NCI-H510A (cell line): ENCODE results near the gene TMEM121.

ENCODE experiments used
- DNase-seq: peaks from one replicate; lab custom pipeline; 2025; lab: John Stamatoyannopoulos, UW

Gene TMEM121

DNA sequence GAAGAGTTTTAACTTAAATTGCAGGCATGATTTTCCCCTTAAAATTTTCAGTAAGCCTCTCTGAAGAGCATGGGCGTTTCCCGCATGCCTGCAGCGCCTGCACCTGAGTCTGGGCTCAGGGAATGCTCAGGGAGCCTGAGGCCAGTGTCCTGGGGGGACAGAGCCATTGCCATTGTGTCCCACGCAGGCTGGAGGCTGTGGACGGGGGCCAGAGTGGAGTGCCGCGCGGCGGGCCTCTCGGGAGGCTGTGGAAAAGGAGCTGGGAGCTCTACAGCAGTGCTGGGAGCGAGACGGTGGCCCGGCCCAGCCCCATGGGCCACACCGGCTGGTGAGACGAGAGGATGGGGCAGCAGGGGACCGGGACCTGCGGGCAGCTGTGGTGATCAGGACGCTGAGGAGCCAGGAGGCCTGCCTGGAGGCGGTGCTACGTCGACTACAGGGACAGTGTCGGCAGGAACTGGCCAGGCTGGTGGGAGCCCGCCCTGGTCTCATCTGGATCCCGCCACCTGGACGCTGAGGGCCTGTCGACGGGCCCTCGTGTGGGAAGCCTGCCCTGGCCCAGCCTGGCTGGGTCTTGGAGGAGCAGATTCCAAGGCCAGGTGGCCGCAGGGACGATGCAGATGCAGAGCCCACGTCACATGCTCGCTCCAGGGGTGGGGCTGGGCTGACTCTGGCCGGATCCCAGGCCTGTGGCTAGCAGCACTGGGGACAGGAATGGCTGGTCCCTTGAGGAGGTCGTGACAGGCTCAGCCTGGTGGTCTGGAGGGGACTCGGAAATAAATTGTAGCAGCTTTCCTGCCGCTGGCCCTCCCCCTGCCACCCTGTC is 27.7 kb upstream of the TMEM121 start:
- DNase-seq: no peak

DNA sequence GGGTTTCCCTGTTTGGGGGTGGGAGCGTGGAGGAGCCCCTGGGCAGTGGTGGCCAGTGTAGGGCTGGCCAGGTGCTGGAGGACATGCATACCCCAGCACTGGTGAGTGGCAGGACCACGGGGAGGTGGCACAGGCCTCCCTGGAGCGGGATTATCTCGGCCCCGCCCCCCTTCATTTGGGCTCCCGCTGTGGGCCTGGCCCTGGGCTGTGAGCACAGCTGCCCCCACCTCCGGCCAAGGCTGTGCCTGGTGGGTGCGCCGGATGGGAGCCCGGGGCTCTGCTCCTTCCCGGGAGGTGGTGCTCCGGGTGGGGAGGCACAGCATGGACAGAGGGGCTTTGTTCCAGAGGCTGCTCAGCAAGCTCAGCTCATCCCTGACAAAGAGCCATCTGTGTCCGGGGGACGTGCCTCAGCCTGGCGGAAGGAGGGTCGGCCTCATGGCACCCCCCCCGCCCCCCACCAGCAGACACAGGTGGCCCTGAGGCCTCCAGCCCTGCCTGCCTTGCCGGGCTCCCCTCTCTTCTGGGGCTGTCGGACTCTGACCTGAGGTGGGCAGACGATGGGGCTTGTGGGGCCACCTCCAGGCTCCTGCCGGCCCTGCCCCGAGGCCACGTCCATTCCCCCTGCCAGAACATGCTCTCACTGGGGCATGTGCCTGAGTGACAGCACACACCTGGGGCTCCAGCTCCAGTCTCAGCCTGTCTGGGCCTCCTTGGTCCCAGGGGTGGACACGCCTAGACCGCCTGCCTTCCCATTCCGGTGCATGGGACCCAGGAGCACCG is 26.9 kb upstream of the TMEM121 start:
- DNase-seq: no peak

DNA sequence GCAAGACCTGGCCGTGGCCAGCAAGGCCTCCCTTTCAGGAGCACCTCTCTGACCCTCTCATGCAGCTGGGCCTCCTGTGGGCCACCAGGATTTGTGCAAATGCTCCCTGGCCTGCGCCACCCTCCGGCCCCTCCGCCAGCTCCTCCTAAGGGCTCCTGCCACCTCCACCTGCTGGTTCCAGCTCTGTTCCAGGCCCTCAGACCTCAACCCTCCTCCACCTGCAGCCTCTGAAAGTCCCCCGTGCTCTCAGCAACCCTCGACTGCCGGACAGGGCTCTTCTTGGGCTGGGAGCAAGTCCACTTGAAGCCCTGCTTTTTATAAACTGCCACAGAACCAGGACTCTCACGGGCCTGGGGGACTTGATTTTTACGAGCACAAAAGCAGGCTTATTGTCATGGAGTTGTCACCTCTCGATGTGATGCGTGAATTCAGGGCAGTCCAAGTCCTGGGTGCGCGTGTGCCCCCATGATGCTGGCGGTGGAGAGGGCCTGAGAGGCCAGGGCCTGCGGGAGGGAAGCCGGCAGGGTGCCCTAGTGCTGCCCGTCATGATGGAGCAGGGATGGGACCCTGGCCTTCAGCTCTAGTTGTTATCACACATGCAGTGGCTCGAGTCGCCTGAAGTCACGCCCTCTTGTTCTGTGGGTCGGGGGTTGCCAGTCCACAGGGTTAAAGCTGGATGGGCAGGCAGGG is 26.2 kb upstream of the TMEM121 start:
- DNase-seq: no peak

DNA sequence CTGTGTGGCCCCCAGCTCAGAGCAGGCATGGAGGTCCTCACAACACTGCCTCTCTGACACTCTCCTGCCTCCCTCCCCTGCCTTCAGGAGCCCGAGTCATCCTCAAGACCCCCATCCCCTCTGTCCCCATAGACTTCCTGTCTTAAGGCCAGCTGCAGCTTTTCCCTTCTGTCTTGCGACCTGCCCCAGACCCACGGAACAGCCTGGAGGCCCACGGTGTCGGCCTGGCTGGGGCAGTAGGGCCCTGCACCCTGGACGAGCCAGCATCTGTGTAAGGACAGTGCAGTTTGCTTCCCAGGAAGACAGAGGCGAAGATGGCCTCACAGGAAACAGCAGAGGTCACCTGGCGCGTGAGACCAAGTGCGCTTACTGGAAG is 25.7 kb upstream of the TMEM121 start:
- no peak for DNase-seq

DNA sequence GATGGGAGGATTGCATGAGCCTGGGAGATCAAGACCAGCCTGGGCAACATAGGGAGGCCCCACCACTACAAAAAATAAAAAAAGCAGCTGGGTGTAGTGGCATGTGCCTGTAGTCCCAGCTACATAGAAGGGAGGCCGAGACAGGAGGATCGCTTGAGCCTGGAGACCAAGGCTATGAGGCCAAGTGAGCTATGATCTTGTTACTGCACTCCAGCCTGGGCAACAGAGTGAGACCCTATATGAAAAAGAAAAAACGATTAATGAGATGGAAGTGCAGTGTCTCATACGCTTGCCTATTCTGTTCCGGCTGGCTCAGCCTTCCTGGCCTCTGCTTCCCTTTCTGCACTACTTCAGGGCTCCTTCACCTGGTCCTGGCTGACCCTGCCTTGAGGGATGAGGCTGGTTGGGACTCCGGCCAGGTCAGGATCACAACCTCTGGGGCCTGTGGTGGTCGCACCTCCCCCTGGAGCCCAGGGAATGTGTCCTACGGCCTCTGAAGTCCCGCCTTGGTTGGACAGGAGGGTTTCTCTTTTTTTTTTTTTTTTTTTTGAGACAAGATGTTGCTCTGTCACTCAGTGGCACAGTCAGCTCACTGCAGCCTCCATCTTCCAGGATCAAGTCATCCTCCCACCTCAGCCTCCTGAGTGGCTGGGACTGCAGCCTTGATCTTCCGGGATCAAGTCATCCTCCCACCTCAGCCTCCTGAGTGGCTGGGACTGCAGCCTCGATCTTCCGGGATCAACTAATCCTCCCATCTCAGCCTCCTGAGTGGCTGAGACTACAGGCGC is 24.7 kb upstream of the TMEM121 start:
- DNase-seq: no peak

DNA sequence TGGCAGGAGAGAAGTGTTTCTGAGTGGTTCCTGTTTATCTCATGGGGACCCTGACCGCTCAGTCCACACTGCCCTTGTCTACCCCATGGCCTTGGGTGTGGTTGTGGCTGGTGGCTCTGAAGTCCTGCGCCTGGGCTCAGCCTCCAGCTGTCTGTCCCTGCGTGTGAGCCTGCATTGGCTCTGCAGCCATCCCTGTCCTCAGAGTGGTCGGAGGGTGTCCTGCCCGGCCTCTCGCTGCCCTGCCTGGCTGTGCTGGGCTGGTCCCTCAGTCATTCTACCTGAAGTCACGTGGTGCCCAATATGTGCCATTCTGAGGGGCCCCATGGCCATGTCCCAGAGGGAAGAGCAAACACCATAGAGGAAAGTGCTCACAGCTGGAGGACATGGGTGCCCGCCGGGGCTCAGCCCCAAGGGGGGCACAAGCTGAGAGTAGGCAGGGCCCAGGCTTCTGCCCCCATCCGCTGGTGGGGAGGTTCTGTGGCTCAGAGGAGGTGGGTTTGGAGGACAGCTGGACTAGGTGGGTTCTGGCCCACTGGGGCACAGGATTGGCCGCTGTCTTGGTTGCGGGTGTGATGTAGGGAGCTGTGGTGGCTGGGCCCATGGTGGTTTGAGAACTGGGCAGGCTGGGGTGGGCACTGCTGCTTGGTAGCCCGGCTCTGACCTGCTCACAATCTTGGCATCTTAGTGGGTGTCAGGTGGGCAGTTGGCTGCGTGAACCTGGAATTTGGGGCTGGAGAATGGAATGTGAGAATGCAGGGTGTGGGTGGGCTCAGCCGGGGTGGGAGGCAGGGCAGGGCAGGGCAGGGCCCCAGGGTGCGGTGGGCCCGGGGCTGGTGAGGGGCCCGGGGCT is 23.7 kb upstream of the TMEM121 start:
- DNase-seq: no peak

DNA sequence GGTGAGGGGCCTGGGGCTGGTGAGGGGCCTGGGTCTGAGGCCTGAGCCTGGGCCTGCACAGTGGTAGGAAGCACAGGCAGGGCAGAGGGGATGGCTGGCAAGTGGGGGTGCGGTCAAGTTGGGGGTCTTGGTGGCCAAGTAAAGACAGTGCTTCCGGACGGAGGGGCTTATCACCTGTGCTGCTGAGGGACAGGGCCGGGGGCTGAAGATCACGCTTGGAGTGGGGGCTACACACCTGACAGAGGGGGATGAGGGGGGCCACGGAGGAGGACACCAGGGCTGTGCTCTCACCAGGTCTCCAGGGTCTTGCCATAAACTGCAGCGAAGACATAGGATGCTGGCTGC is 23.1 kb upstream of the TMEM121 start:
- DNase-seq: no peak

DNA sequence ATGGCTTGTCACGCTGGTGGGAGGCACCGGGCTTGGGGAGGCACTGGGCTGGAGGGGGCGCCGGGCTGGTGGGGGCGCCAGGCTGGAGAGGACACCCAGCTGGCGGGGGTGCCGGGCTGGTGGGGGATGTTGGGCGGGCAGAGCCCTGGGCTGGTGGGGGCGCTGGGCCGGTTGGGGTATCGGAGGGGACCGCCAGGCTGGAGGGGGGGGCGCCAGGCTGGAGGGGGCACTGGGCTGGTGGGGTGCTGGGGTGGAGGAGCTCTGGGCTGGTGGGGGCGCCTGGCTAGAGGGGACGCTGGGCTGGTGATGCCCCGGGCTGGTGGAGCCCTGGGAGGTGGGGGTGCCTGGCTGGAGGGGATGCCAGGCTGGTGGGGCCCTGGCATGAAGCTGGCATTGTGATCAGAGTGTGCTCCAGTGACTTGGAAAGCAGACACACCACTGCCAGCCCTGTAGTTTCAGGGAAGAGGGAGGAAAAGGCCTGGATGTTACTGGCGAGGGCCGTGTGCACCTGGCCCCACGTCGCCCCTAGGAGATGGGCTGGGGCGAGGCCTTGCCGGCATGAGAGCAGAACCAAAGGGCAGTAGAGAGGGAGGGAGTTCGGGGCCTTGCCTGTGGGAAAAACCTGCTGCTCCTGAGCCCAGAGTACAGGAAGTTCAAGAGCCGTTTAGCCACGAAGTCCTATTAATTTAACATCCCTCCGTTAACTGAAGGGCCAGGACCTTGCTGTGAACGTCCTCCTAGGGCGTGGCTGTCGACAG is 22.3 kb upstream of the TMEM121 start:
- no peak for DNase-seq

DNA sequence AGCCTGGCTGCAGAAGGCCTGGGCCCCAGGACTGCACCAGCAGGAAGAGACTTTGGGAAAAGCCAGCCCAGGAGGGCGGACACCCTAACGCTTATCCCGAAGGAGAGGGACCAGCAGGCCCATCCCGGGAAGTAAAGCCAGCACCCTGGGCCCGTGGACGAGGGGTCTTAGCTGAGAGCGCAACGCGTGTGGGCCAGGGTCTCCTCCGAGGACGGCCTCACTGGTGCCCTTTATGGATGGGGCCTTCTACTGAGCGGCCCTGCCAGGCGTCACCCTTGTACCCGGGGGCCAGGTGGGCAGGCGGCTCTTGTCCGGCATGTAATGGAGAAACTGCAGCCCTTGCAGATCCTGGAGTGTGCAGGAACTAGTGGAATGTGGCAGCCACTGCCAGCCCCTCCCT is 21.3 kb upstream of the TMEM121 start:
- DNase-seq: no peak

DNA sequence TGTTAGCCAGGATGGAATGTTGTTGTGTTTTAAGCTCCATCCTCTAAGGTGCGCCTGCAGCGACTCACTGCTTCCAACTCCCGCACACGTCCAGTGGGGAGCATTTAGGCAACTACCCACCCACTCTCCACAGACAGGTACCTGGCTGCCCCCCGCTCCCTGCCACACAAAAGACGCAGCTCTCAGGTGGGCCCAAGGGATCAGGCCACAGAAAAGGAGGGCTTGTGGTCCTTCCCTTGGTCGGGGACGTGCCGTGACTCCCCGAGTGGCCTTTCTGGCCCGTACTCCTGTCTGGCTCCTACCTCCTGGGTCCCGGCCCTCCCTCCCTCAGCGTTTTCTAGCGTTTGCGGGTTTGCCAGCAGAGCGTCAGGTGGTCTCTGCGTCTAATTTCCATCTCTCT is 19.1 kb upstream of the TMEM121 start:
- DNase-seq: no peak

DNA sequence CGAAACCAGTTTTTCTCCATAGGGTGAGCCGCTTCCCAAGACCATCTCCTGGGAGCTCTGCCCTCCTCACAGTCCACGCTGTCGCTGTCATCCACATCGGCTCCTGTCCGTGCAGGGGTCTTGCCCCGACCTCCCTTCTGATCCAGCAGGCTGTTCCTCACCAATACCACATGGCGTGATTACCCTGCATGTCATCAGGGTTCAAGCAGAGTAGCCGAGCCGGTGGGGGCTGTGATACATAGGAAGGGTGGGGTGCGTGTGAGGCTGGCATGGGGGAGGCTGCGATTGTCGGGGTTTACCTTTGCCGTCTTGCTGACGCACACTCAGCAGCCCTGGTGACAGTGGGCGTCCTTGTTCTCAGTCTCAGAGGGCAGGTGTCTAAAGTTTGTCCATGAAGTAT is 18.3 kb upstream of the TMEM121 start:
- no peak for DNase-seq

DNA sequence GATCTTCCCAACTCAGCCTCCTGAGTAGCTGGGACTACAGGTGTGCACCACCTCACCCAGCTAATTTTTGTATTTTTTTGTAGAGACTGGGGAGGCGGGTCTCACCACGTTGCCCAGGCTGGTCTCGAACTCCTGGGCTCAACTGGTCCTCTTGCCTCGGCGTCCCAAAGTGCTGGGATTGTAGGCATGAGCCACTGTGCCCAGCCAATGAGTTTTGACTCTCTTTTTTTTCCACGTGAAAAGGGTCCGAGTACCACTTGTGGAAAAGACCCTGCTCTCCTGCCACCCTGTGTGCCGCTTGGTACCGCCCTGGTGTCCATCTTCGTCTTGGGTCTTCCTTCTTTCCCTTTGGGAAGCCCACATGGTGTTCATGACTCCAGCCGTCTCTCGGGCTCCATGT is 17.8 kb upstream of the TMEM121 start:
- no peak for DNase-seq

DNA sequence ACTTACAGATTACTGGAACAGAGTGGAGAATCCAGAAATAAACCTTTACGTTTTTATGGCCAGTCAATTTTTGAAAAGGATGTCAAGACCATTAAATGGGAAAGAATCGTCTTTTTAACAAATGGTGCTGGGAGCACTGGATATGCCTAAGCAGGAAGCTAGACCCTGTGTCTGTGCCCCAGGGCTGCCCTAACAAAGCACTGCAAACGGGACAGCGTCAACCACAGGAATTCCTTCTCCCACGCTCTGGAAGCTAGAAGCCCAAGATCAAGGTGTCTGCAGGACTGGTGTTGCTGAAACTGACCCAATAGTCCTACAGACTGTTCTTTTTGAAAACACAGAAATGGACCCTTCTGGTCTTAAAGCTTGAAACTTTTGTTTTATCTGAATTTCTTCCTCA is 9.3 kb upstream of the TMEM121 start:
- no peak for DNase-seq

DNA sequence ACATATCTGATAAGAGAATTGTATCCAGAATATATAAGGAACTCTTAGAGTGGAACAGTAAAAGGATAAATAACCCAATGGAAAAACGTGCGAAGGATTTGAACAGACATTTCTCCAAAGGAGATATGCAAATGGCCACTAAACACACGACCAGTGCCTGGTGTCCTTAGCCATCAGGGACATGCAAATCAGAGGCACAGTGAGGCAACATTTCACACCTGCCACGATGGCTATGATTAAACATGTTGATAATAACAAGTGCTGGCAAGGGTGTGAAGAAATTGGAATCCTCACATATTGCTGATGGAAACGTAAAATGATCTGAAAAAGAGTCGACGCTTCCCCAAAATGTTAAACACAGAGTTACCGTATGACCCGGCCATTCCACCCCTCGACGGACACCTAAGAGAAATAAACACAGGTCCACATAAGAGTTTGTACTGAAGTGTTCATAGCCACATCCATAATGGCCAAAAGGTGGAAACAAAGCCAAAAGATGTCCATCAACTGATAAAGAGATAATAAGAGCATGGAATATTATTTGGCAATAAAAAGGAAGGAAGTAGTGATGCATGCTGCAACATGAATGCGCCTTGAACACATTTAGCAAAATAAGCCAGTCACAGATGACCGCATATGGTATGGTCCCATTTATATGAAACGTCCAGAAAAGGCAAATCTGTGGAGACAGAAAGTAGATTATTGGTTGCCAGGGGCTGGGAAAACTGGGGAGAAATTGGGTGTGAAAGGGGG is 6.3 kb upstream of the TMEM121 start:
- no peak for DNase-seq

DNA sequence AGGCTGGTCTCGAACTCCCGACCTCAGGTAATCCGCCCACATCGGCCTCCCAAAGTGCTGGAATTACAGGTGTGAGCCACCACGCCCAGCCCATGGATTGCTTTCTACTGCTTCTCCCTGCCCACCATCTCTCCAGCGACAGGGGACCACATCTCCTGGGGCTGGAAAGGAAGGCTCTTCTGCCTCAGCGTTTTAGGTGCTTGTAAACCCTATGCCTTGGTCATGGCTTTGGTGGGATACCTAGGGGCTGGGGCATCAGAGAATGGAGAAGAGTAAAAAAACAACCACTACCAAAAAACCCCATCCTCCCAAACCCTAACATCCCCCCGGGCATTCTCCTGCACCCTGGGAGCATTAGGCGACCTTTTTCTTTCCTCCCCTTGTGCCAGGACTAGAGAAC is 1.1 kb upstream of the TMEM121 start:
- DNase-seq: no peak

DNA sequence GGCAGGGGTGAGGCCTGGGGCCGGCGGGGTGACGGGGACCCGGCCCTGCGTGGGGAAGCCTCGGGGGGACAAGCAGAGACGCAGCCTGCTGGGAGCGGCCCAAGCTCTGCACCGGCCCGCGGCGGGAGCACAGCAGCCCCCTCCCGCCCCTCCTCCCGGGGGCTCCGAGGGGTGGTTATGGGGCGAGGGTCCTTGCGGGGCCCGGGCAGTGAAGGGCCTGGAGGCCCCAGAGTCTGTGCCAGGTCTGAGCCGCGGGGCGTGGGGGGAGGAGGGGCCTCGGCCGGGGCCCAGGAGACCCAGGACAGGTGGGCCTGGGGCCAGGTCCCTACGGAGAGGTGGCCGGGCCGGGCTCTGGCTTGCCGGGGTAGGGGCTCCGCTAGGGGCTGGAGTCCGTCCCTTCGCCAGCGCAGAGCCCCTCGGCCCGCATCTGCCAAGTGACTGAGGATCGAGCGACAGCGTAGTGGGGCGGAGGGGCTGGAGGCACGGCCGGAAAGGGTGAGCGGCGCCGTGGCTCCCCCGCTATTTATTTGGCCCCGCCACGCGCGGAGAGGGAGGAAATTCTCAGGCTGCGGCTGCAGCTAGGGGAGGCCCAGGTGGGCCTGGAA is 495 bp downstream of the TMEM121 start:
- no peak for DNase-seq

DNA sequence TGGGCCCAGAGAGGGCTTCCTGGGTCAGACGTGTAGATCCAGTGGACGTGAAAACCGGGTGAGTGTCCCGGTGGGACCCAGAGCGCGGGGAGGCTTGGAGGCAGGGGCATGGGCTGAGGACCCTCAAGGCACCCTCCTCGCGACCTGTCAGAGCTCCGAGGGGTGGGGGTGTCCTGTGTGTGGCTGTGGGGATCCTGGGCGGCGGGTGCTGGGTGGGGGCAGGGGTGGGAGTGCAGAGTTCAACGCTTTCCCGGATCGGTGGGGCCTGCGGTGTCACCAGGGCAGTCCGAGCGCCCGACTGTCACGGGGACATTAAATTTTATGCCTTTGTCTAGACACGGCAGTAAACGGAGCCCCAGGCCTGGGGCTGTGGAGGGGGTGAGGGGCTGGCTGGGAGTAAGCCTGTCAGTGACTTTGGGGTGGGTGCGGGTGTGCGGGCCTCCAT is 1.0 kb downstream of the TMEM121 start:
- DNase-seq: no peak

DNA sequence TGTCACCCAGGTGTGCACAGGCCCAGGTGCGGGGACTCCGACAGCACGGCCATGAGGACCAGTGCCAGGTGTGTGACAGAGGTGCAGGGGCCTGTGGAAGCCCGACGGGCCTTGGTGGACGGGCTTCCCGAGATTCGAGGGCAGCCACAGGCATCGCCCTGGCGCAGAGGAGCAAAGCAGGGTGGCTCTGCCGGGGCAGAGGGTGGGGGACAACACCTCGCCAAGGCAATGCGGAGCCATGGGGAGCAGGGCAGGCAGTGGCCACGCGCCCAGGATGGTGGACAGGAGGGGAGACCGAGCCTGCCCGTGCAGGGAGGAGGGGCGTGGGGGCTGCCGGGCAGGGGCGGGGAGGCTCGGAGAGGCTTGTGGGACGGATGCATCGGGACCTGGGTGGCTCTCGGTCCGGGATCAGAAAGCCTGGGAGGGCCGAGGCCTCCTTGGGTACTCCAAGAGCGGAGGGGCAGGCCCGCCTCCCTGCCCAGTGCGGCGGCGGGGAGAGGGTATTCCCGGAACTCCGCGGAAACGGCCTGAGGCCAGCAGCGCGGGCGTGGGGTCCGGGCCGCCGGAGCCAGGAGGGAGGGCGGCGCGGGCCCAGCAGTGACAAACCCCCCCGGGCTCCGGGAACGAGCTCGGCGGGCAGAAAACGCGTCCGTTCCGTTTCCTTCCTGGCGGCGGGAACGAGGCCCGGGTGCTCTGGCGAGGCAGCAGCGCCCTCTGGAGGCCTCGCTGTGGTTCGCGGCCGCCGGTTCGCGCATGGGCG is 1.6 kb downstream of the TMEM121 start:
- DNase-seq: peak; percentile 50
